ENCODE data around the gene ARL5C.
A peak's percentile ranks its signal among the peaks of the same experiment; 100 is the strongest.
"Not testable (repeated sequence)": the region's sequence is repeated elsewhere in the genome, so short reads cannot be mapped to it uniquely, and the experiment has no call there.

Gene ARL5C

DNA sequence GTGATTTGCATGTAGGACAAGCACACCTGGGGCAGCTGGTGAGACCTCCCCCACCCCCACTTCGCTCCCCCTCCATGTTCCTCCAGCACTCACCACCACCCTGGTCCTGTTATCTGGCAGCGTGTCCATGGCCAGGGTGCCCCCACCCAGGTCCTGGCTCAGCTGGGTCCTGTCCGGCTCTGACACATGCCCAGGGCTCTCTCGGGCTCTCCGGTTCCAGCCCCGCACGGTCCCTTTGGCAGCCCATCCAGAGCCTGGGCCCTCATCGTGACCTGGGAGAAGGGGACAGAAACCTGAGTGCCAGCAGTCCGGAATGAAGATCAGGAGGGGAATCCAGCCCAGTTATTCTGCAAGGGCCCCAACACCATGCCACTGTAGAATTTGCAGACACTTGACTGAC lies 26.4 kb downstream of the ARL5C start:
- DNase-seq: no peak

GRCh38 chr17:39139161-39139511 lies 26.8 kb downstream of the ARL5C start:
- peak; percentile 34 to 47 for DNase-seq

DNA sequence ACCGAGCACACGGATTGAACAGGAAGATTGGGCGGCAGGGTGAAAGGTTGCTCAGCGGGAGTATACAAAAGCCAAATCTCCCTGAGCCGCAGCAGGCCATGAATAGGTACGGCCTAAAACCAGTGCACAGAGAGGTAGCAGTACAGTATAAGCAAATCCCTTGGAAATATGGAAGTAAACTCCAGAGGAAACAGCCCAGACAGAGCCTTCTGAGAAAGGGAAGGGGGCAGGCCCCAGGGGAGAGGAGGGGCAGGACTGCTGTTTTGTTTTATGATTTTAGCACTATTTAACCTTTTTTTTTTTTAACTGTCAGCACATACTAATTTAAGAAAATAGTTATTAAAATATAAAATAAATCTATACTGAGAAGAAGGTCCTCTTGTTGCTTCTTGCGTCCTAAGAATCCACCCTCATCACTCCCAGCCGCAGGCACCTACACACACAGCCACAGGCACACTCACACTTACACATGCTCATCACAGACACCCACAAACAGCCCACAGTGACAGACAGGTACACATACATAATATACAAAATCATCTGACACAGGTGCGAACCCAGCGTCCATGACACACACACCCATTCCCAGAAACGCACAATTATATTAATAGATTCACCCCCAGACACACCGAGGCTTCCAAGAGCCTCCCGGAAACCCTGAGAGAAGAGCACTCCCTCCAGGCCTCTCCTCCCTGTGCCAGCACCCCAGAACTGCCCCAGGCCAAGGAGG lies 27.4 kb downstream of the ARL5C start:
- no peak for DNase-seq

GRCh38 chr17:39134878-39135277 lies 31.1 kb downstream of the ARL5C start:
- no peak for DNase-seq

- DNase-seq: no peak
These were observed 33.8 kb downstream of the ARL5C start for GRCh38 chr17:39132192-39132610.

DNA sequence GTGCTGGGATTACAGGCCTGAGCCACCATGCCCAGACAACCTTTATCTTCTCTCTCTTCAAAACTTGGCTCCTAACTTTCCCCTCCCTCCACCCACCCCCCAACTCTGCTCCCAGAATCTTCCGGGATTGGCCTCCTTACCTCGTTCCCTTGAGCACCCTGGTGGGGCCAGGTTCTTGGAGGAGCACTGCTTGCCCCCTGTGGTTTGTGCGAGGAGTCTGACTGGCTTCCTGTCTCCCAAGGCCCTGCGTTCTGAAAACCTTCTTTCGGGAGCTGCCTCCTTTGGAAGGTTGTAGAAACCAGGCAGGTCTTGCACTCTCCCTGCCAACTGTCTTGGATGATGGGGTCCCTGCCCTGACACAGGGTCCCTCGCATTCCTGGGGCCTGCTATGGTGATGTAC lies 34.3 kb downstream of the ARL5C start:
- DNase-seq: no peak

GRCh38 chr17:39130205-39130604 lies 35.8 kb downstream of the ARL5C start:
- no peak for DNase-seq

- not testable (repeated sequence) for DNase-seq
These were observed 36.4 kb downstream of the ARL5C start for GRCh38 chr17:39129544-39129943.

DNA sequence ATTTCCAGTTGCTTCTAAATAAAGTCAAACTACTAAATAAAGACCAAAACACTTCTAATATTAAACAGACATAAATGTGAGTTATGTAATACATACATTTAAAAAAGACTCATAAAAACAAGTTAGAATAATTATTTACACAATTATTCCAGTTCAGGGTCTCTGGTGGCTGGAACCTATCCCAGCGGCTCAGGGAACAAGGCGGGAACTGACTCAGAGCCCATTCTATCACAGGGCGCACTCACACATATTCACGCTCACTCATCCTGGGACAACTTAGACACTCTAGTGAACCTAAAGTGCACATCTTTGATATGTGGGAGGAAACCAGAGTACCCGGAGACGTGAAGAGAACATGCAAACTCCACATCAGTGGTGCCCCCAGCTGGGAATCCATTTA lies 39.5 kb downstream of the ARL5C start:
- no peak for DNase-seq

- DNase-seq: no peak
These were observed 40.7 kb downstream of the ARL5C start for GRCh38 chr17:39125143-39125875.

- no peak for DNase-seq
These were observed 42.3 kb downstream of the ARL5C start for GRCh38 chr17:39123627-39124026.

DNA sequence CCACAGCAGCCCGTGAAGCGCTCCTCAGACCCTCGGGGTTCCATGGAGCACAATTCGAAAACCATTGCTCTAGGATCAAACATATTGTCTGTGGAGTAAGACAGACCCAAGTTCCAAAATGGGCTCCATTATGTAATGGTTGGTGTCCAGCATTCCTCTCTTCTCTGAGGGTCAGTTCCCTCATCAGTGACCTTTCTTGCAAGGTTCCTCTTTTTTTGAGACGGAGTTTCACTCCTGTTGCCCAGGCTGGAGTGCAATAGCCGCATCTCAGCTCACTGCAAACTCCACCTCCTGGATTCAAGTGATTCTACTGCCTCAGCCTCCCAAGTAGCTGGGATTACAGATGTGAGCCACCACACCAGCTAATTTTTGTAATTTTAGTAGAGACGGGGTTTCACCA lies 43.0 kb downstream of the ARL5C start:
- no peak for DNase-seq

GRCh38 chr17:39121919-39122318 lies 44.0 kb downstream of the ARL5C start:
- DNase-seq: not testable (repeated sequence)

- no peak for DNase-seq
These were observed 47.1 kb downstream of the ARL5C start for GRCh38 chr17:39118674-39119419.

- no peak for DNase-seq
These were observed 49.7 kb downstream of the ARL5C start for GRCh38 chr17:39116224-39116623.

GRCh38 chr17:39115135-39115534 lies 50.8 kb downstream of the ARL5C start:
- no peak for DNase-seq

DNA sequence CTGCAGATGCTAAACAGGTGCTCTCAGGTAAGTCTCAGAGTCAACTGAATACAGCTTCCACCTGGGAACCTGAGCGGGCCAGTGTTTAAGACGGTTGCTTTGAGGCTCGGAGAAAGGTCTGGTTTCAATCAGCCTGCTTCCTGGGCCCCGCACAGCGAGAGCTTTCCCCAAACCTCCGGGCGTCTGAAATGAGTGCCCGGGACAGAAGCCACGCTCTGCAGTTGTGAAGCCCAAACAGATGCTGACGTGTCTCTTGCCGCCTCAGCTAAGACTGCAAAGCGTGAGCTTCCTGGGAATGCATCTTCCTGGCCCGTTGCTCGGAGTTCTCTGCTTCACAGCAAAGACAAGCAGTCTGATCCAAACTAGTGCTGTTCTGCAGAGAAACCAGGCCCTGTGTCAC lies 51.2 kb downstream of the ARL5C start:
- no peak for DNase-seq

DNA sequence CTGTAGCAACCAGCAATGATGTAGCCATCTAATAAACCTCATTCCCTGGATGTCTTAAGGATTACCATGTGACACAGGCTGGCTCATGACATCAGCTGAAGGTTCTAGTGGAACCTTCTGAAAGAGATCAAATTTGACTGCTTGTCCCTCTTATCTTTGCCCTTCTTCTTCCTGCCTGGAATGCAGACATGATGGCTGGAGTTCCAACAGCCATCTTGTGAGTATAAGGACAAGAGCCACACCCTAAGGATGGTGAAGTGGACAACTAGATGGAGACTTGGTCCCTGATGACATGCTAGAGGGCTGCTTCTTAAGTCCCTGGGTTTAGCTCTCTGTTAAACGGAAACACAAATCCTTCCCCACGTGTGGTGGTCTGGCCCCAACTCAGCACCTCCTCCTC lies 52.1 kb downstream of the ARL5C start:
- no peak for DNase-seq

DNA sequence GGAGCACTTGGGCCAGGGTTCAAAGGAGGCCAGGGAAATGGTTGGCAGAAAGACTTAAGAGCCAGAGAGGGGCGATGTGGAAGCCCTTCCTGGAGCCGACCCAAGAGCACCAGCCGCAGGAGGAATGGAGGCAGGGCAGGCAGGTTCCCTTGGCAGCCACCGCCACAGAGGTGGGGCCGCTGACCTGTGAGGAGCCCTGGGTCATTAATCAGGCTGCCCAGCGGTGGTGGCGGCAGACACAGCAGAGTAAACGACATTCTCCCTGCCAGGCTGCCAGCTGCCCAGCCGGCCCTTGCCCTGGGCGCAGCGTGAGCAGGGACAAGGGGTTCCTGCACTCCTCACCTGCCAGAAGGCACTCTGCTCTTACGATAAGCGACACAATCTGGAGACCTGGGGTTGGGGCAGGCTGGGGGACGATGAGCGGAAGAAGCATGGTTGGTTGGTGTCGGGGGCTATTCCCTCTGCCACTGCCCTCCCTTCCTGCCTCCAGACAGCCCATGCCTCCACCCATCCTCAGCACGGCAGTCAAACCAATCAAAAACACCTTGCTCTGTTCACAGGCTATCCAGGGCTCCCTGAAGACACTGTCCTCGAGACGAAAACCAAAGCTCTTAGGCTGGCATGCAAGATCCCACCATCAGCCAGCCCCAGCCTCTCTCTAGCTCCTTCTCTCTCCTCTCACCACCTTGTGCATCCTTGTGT lies 55.4 kb downstream of the ARL5C start:
- no peak for DNase-seq

- DNase-seq: no peak
These were observed 57.2 kb downstream of the ARL5C start for GRCh38 chr17:39108461-39109375.

DNA sequence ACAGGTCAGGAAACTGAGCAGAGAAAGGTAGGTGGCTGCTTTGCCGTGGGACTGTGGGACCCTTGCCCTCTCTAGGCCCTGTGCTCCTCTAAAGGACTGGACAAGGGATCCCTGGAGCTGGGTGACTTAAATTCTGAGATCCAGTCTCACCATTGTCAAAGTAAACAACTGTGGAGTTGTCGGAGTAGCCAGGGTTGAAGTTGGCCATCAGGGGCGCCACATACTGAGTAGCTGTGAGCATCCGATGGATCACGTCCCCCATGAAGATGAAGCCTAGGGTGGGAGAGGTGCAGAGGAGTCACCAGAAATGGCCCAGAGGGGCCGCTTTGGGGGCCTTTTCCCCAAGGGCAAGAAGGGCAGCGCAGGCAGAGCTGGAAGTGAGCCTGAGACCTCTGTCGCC lies 58.0 kb downstream of the ARL5C start:
- no peak for DNase-seq

DNA sequence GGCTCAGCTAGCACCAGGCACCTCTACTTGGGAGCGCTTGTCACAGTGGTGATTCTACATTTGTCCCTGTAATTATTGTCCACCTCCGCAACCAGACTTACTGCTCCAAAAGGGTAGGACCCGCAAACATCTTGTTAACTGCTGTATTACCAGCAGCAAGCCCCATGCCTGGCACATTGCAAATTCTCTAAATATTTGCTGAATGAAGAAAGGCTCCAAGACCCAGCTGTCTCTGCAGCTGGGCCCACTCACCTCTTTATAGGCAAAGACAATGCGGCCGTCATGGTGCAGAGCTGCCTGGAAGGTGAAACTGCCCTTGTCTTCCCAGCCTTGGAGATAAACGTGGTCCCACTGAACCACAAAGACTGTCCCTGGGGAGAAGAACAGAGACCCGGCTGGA lies 58.8 kb downstream of the ARL5C start:
- DNase-seq: no peak

Measured in SW 1271 (cell line).